DLD1 (cell line): ENCODE data around the gene PITPNB.

Experiments used
- in situ Hi-C: cut with HindIII; loops from 2 replicates; pipeline ENCODE4 v1.10.0; 2017; ENCODE audit warnings: low sequenced_read_pairs

The PITPNB gene

DNA sequence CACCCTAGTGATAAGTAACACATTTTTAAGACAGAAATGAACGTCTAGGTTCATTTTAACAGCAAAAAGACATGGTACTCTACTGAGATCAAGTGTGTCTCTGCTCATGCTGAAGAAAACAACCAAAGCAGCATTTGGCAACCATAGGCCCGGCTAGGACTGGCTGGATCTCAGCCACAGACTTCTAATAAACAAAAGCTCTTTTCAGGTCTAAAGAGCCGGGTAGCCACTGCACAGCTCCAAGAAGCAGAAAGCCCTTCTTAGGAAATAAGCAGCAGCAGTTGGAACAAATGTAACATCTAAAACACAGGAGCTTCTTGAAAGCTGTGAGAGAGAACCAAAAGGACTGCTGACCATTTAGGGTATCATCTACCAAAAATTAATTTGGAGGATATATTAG is 37.6 kb downstream of the PITPNB start:
- in situ Hi-C loops: no loop called here

DNA sequence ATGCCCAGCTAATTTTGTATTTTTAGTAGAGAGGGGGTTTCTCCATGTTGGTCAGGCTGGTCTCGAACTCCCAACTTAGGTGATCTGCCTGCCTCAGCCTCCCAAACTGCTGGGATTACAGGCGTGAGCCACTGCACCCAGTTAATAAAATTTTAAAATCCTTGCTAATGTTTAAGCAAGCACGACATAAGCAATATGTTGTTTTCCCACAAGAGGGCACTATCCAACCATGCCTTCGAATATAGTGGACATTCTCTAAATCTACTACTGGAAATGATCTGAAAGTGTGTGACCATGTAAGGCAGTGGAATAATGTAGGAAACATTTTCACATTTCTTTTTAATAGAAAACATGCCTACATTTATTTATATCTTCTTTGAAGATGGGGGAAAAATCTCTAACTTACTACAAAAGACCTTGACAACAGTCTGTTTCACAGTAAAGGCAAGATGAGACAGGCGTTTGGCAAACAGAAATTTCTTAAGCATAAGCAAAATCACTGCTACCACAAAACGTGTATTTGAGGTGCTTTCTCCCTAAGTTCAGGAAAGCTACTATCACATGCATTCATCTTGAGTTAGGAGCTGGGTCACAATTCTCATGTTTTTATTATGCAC is 38.2 kb downstream of the PITPNB start:
- in situ Hi-C loops: no loop called here

DNA sequence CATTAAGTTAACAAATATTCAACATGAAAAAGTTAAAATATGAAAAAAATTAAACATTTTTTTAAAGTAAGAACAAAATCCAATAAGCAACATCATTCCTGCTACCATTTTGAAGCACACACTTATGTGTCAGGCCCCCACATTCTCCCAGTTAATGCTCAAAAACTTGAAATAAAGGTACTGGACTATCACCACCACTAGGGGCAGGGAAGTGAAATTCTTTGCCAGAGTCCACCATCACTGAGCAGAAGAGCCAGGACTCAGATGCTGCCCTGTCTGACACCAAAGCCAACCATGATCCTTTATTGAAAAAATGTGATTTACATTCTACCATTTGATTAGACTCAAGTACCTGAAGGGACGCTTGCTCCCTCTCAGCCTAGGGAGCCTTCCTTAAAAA is 39.1 kb downstream of the PITPNB start:
- in situ Hi-C loops: no loop called here

DNA sequence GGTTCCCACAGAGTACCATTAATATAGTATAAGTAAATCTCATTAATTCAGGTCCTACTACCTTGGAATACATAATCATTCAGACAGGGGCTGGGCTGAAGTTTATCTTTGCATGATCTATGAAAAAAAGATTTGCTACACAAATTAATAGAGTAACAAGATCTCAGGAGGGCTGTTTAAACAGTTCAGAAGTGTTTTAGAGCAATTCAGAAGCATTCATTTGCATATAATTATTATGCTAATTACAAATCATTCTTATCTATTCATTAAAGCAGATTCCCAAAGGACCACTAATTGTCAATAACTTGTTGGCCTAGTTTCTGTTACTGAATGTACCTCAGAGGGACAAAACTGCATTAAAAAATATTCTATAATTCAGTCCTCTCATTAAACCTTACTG is 40.5 kb downstream of the PITPNB start:
- in situ Hi-C loops: no loop called here

DNA sequence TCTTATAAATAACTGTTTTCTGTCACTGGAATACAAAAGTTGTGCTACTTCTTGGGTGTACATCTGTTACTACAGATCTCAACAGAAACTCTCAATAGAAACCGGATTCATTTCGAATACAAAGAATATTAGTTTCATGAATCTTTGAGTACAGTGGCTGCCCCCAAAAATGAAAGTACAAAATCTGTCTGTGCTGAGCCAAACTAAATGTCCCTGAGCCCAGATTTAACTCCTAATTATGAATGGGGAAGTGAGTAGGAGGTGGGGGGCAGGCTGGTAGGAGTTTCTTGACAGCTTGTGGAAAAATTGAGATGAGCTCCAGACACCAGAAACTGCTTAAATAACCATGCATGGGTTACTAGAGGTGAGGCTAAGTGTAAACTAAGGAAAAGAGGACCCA is 41.6 kb downstream of the PITPNB start:
- in situ Hi-C loops: no loop called here

DNA sequence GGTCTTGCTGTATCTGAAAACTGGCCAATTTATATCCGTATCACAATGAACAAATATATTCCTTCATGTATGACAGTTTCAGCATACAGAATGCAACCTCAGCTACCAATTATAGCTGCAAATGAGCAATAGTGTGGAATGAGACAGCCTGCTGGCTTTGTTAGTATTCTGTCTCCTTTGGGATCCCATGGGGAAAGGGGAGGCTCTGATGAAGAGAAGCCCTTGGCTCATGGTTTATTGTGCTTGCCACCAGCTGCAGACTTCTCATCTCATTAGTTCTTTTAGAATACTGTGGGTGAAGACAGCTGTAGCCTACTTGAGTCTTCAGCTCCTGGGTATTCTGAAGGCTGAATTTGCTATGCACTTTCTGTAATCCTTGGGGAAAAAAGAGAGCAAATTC is 42.4 kb downstream of the PITPNB start:
- in situ Hi-C loops: no loop called here

DNA sequence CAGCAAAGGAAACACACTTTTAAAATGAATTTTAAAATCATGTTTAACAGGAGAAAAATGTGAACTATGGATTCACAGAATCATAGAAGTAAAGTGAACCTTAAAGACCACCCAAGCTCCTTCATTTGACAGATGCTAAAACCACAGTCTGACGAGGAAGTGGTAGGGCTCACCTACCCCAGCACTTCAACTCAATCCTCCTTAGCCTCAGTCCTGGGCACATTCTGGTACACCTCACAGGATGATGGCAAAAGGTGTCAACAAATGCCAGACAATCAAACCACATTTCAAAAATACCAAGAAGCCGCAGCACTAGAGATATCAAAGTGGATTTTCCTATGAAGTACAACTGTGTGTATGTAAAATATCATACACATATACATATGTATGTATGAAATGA is 43.1 kb downstream of the PITPNB start:
- in situ Hi-C loops: no loop called here

DNA sequence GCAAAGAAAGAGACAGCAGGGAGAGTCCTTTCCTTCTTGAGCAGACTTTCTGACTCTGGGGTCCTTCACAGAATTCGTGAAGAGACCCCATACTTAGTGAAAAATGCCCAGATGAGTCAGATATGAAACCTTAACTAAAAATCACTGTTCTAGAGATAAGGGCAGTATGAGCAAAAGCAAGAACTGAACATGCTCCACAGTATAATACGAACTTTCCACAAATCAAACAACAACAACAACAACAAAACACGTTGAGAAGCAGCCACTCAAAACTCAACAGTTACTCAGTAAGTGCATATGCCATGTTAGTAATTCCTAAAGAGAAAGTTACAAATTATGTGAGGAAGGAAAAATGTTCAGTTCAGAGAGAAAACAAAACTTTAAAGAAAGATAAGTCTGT is 44.3 kb downstream of the PITPNB start:
- in situ Hi-C loops: no loop called here

DNA sequence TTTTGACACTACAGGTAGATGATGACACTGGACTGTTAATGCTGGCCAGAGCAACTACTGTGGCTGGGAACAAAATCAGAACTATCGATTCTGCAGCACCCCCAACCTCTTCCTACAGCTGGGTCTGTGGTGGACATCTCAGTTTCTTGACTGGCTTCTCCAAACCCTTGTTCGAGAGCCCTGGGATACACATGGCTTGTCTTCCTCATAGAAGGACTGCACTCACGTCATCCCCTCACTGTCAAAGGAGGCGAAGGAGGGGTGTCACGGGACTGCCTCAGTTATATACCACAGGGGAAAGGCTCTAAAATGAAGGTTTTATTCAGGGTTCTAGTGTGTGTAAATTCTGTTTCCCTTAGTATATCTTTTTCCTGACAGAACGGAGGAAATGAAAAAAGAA is 44.9 kb downstream of the PITPNB start:
- in situ Hi-C loops: no loop called here

DNA sequence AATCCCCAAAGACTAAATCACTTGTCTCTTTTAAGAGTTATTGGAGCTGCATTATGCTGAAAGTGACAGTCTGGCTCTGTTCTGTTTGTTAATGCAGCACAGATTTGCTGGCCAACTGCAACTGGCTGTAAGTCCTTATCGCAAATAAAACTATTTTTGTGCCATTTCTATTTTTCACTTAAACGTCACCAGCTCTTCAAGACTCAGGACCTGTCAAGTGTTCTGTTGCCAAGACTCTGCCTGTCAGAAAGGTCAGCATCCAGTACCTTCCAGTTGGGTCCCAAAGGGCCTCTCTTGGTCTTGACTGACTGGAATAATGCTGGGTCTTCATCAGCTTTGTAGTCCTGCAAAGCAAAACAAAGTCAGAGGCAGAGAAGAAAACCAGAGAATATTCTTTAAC is 45.6 kb downstream of the PITPNB start:
- in situ Hi-C loops: no loop called here

DNA sequence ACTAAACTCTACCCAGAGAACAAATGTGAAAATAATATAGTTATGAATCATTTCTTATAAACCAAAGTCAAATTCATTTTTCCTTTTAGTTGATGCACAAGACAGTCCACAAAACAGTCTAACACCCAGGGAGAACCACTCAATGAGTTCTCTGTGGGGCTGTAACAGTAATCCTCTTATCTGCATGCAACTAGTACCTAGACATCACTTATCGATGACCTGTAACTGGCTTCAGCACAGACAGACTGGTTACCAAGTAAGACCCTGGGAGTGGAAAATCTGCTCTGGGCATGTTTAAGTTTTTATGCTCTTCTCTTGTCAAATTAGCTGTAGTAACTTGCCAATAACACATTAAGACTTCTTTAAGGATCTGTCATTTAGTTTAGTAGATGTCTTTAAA is 46.6 kb downstream of the PITPNB start:
- in situ Hi-C loops: no loop called here

DNA sequence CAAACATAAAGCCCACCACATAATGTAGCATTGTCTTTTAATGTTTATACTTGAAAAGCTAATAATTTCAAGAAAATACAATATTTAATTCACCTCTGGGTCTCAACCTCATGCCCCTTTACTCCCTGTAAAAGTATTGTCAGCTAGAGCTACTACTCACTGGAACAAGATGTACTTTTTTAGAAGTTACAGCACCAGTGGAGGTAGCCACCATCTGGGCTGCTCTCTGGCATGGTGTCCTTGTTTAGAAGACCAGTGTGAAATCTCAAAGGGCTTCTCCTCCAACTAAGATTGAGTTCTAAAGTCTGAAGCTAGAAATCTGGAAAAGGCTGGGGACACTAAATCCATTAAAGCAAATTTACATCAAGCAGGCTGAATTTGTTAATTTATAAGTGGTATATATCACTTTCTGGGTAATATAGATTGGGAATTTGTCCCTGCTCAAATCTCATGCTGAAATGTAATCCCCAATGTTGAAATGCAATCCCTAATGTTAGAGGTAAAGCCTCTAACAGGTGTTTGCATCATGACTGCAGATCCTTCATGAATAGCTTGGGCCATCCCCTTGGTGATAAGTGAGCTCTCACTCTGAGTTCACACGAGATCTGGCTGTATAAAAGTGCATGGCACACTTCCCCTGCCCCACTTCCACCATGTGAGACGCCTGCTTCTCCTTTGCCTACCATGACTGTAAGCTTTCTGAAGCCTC is 47.6 kb downstream of the PITPNB start:
- in situ Hi-C loops: no loop called here

DNA sequence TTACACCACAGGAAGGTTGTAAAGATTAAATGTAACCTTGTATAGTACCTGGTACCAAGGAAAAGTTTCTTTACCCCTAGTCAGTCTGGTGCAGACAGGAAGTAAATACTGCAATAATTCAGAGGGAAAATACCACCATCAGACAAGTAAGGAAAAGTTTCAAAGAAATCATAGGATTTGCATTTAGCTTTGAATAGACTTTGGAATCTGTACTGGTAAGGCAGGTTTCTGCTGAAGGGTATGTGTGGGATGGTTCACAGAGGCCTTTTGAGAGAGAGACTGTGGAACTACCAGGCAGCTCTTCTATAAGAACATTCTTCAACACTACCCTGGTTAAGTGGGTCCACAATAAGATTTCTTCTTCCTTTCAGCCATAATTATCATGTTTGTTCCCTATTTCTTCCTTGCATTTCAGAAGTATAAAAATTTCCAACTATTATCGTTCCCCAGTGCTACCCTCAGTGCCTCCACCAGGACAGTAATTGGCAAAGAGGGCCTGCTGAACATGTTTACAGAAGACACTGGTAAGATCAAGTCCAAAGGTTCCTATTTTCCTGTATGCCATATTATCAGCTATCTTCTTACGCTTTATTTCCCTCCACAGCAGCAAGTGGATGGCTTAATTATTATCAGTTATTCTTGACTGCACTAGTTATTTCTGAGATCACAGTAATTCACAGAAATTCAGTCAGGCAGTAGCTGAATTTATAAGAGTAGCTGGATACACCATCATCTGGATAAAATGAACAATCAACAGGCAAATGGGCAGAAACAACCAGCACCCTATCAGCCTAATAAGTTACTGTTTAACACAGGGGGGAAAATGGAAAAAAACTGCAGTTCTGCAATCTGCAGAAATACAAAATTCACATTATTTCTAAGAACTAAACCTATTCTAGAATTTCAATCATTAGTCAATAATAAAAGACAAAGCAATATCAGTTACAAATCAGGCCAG is 48.5 kb downstream of the PITPNB start:
- in situ Hi-C loops: no loop called here

DNA sequence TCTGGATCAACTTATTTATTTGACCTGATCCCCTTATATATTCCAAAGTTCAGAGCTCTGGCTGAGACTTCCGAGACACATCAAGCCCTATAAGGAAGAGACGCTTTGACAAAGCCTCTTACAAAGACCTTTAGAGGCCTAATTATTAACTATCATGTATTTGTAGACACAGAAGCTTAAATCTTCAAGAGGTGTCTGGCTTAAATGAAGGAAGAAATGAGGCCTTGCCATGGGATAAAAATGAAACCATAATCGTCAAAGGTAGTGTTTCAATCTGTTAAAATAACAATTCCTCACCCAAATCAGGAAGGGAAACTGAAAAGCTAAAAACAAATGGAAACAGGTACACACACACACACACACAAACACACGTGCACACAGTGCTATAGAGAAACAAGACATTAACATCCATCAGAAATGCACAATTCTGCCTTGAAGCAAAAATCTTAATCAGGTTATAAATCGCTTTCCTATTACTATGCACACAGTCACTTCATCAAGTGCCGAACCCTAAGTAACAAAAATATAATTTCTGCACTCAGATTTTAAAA is 50.2 kb downstream of the PITPNB start:
- in situ Hi-C loops: no loop called here

DNA sequence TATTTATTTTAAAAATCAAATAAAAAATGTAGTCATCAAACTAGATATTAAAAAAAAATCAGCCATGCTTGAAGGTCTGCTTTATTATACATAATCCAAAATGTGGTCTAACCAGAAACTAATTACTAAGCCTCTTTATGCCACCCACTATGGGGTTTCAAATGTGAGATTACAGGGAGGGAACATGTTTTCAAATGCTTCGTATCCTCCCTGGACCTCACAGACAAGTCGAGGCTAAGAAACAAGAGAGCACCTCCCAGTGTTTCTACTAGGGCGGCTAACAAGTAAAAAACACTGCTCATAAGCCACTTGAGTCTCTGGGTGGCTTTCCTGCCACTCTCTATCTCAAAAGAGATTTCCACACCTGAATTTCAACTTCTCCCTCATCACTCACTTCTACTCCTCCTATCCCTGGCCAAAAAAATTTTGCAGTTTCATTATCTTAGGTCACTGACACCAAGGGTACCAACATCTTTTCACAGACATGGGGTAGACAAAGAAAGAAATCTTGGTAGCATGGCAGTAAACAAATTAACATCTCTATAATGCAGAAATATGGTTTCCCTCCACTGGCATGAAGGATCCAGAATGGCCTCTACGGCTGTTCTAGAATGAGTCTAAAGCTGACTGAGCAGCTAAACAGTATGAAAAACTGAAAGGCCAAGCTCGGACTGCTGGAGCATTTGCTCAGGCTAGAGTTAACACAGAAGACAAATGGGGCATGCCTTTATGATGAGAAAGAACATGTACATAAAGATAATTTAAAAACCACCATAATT is 50.9 kb downstream of the PITPNB start:
- in situ Hi-C loops: no loop called here

DNA sequence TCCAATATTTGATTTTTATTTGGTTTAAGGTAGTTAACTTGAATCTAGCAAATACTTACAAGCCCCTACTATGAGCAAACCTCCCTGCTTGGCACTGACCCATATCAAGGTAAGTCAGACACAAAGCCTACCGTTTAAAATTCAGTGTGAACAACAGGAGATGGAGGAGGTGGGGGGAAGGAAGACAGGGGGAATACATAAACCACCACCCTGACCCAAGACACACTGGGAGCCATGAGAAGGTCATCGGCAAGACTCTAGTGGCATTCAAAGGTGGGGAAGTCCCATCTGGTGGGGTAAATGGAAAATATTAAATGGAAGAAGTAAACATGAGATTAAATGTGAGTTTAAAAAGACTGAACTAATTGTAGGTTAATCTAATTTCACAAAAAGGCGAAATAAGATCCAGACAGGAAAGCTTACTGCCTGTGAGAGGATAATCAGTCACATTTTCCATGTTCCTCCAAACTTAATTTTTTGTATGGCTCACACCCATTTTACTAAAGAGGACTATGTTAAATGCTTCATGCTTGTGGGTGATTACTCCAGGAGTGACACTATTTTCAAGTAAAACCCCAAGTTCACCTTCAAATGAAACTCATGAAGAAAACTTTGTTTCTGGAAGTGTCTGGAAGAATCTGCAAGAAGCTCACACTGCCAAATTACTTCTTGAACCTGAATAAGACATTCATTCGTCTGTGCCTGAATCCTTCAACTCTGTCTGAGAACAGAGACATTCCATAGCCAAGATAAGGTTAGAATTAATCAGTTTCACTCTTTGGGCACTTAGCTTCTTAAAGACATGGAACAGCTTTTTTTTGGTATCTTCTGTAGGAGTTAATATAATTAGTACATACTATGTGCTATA is 51.7 kb downstream of the PITPNB start:
- in situ Hi-C loops: no loop called here

DNA sequence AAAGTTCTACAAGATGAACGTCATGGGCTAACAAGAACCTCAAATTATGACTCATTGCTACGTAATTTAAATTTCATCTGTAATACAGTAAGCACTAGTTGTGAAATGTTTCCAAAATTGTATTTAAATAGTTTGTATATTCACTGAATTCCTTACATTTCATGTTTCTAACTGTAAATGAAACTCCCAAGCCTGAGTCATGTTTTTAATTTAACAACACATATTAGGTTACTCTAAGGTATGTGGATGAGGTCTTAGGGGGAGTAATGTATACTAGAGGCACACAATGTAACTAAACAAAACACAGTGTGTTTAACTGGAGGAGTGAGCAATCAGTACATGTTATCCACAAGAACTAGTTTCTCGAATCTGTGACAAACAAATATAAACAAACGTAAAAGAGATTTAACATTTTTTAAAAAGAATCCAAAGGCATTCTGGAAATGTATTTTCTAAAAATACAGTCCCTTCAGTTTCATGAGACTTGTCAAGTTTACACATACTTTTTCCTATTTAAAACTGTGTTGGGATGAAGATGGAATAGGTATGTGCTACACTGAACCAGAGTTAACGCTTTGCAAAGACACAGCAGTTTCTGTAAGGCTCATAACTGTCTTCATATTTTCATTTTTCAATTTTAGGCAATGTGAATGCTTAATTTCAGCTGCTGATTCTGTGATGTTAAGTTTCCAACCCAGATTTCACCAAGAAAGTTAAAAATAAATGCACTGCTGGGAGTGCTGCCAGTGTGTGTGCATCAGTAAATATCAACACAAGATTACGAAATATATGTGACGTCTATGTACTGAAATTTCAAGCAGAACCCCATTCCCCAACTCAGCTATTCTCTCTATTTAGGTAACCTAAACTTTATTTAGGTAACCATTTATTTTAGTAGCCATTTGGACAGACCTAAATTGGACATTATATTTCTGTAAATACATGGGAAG is 52.6 kb downstream of the PITPNB start:
- in situ Hi-C loops: no loop called here

DNA sequence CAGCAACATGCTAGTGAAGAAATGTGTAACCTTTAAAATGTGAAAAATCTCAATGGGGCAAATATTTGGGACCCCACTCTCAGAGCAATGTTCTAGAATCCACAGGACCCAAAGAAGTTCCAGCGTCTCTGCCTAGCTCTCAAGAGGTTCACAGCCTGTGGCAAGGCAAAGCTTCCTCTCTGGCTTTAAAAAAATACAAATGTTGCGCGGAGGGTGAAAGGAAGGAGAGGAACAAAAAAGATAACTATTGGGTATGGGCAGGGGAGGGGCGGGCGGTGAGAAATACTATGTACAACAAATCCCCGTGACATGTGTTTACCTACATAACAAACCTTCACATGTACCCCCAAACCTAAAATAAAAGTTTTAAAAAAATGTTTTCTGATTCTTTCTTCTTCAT is 53.6 kb downstream of the PITPNB start:
- in situ Hi-C loops: no loop called here

DNA sequence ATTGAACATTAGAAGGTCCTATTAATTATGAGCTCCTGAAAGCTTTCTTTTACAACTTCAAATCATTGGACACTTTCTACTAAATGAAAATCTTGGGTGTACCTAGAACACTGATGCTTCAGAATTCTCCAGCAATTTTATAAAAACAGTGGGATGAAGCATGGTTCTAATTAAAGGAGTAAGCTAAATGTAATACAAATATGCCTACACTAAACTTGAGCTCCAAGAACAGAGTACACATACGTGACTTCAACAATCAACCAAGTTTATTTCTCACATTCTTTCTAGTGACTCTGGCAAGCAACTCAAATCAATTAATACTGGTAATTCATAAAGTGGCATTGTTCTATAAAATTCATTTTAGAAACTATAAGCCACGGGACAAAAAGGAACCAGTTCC is 55.5 kb downstream of the PITPNB start:
- in situ Hi-C loops: no loop called here
